ENCODE data around the gene KIF2C. TPM values are rescaled to one million over a fixed set of nuclear protein-coding genes. Genes with fewer than 3 reads are reported as not detected.
"Not testable (repeated sequence)": the region's sequence is repeated elsewhere in the genome, so short reads cannot be mapped to it uniquely, and the experiment has no call there.

Gene KIF2C
- 68.7 and 72.9 TPM in 2 replicates for total RNA-seq

DNA sequence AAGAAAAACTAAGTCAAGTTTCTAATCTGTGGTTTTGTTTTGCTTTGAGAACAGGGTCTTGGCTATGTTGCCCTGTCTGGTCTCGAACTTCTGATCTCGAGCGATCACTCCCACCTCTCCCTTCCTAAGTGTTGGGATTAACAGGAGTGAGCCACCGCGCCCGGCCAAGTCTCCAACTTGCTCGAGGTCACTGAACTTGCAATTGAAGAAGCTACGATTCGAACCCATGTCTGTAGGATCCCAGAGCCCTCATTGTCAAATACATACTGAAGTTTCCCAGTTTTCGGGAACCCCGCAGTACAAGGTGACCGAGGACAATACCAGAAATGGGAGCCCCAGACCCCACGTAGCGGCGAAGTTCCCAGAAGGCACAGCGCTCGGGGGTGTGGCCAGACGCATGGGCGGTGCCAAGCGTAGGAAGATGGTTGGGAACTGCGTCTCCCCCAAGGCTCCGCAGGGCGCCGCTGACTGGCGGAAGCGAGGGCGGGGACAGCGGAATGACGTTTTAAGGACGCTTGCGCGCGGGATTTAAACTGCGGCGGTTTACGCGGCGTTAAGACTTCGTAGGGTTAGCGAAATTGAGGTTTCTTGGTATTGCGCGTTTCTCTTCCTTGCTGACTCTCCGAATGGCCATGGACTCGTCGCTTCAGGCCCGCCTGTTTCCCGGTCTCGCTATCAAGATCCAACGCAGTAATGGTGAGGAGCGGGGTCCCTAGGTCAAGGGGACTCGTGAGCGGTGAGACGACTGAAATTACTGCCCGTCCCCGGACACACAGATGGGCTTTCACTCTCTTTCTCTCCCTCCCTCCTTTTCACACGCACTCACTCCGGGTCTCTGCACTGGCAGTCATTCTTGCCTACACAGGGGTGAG lies at the start of gene KIF2C:
Gene KIF2C (plus strand): TSS at position 531 of the 872 bp plus-strand sequence. CDS start 96 bp downstream, at position 627.
- intact Hi-C loops (cut with micrococcal nuclease) = loop anchor here (1.0 to 10.0 kb wide), 8 partner anchors 8 to 948 kb away; partner anchors contain the start of genes GPBP1L1, NASP, PLK3 and RNU5D-1

DNA sequence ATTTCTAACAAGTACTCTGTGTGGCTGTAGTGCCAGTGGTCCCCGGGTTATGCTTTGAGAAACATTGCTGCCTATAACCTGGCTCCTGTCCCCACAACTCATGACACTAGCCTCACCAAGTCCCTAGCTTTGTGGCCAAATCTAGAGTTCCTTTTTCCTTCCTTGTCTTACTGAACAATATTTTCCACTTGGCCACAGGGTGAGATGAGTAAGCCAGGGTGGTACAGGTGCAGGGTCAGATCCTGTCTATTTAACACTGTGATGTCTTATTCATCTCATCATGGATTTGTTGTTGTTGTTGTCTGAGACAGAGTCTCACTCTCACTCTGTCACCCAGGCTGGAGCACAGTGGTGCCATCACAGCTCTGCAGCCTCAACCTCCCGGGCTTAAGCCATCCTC lies 46.5 kb upstream of the KIF2C start:
- intact Hi-C loops (cut with micrococcal nuclease) = no loop called here
- Mint-ChIP-seq H3K27me3 (ENCODE audit: insufficient read depth) (no peaks in the 10 kb centered on the region), H3K4me3 (no peak overlapping the region), H3K4me1 (ENCODE audit: low read depth) (peaks cover 26% of the 10 kb centered on the region), H3K36me3 (ENCODE audit: low read depth) (peaks cover 2% of the 10 kb centered on the region), H3K27ac (no peak overlapping the region), H3K9me3 (no peaks in the 10 kb centered on the region)
- DNase-seq (ENCODE audit: low spot score) = no peak

More for the DNA sequence above, at the start of gene KIF2C:
- H3K36me3 Mint-ChIP-seq (ENCODE audit: low read depth) = peaks cover 18% of the 10 kb centered on the region
- DNase-seq (ENCODE audit: low spot score) = peak; percentile 95
- H3K9me3 Mint-ChIP-seq = no peaks in the 10 kb centered on the region
- no peaks in the 10 kb centered on the region for H3K27me3 Mint-ChIP-seq (ENCODE audit: insufficient read depth)
- H3K27ac Mint-ChIP-seq = peak within 1 kb of the TSS; percentile 90
- H3K4me1 Mint-ChIP-seq (ENCODE audit: low read depth) = peaks cover 37% of the 10 kb centered on the region
- H3K4me3 Mint-ChIP-seq = peak within 1 kb of the TSS; percentile 92

- no peak for DNase-seq (ENCODE audit: low spot score)
- Mint-ChIP-seq H3K9me3 (no peaks in the 10 kb centered on the region), H3K4me3 (no peak overlapping the region), H3K36me3 (ENCODE audit: low read depth) (peaks cover 2% of the 10 kb centered on the region), H3K27ac (peak overlapping the region; percentile 26), H3K27me3 (ENCODE audit: insufficient read depth) (no peaks in the 10 kb centered on the region), H3K4me1 (ENCODE audit: low read depth) (peaks cover 26% of the 10 kb centered on the region)
- intact Hi-C loops (cut with micrococcal nuclease) = no loop called here
These were observed 45.7 kb upstream of the KIF2C start for GRCh38 chr1:44693900-44694299.

GRCh38 chr1:44694863-44695478 lies 44.7 kb upstream of the KIF2C start:
- intact Hi-C loops (cut with micrococcal nuclease) = no loop called here
- no peak overlapping the region for H3K4me3 Mint-ChIP-seq
- peaks cover 2% of the 10 kb centered on the region for H3K36me3 Mint-ChIP-seq (ENCODE audit: low read depth)
- H3K4me1 Mint-ChIP-seq (ENCODE audit: low read depth) = peaks cover 26% of the 10 kb centered on the region
- H3K9me3 Mint-ChIP-seq = no peaks in the 10 kb centered on the region
- no peak overlapping the region for H3K27ac Mint-ChIP-seq
- H3K27me3 Mint-ChIP-seq (ENCODE audit: insufficient read depth) = no peaks in the 10 kb centered on the region
- DNase-seq (ENCODE audit: low spot score) = no peak

DNA sequence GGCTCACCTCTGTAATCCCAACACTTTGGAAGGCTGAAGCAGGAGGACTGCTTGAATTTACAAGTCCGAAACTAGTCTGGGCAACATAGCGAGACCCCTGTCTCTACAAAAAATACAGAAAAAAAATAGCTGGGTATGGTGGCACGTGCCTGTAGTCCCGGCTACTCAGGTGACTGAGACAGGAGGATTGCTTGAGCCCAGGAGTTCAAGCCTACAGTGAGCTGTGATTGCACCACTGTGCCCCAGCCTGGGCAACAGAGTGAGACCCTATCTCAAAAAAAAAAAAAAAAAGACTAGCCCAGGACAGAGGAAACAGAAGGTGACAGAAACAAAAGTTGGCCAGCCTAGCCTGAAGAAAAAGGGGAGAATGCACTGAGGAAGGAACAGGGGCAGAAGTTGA lies 44.0 kb upstream of the KIF2C start:
- H3K9me3 Mint-ChIP-seq = no peaks in the 10 kb centered on the region
- no peaks in the 10 kb centered on the region for H3K27me3 Mint-ChIP-seq (ENCODE audit: insufficient read depth)
- H3K4me3 Mint-ChIP-seq = no peak overlapping the region
- peaks cover 26% of the 10 kb centered on the region for H3K4me1 Mint-ChIP-seq (ENCODE audit: low read depth)
- intact Hi-C loops (cut with micrococcal nuclease) = no loop called here
- no peak for DNase-seq (ENCODE audit: low spot score)
- H3K36me3 Mint-ChIP-seq (ENCODE audit: low read depth) = peaks cover 2% of the 10 kb centered on the region
- no peak overlapping the region for H3K27ac Mint-ChIP-seq

GRCh38 chr1:44696101-44696500 lies 43.5 kb upstream of the KIF2C start:
- no peak overlapping the region for H3K27ac Mint-ChIP-seq
- DNase-seq (ENCODE audit: low spot score) = no peak
- intact Hi-C loops (cut with micrococcal nuclease) = no loop called here

DNA sequence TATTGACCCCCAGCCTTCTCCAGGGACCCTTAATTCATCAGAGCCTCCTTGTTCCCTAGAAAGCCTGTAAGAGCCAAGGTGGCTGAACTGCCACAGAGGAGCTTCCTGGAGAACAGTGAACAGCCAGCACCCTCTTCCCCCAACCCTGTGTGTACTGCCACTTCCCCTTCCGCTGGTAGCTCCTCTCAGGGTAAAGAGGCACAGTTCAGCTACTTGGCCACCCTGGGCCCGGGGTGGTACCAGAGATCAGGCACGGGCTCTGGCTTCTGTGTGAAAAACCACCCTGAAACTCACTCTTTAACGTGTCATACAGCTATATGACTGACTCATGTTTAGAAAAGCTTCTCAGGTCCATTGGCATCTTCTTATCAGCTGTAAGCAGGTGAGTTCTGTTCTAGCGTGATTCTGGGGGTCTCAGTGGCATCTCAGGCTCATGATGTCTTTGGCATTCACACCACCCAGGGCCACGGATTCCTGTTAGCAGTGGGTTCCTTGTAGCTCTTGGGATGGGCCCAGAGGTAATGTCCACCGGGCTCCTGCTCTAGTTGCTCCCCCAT lies 42.8 kb upstream of the KIF2C start:
- Mint-ChIP-seq H3K27ac (peak overlapping the region; percentile 83), H3K27me3 (ENCODE audit: insufficient read depth) (no peaks in the 10 kb centered on the region), H3K36me3 (ENCODE audit: low read depth) (no peaks in the 10 kb centered on the region), H3K9me3 (no peaks in the 10 kb centered on the region), H3K4me3 (no peak overlapping the region), H3K4me1 (ENCODE audit: low read depth) (peaks cover 26% of the 10 kb centered on the region)
- intact Hi-C loops (cut with micrococcal nuclease) = no loop called here
- DNase-seq (ENCODE audit: low spot score) = no peak

More at GRCh38 chr1:44696101-44696500, 43.5 kb upstream of the KIF2C start:
- no peaks in the 10 kb centered on the region for H3K27me3 Mint-ChIP-seq (ENCODE audit: insufficient read depth)
- peaks cover 2% of the 10 kb centered on the region for H3K36me3 Mint-ChIP-seq (ENCODE audit: low read depth)
- no peaks in the 10 kb centered on the region for H3K9me3 Mint-ChIP-seq
- H3K4me1 Mint-ChIP-seq (ENCODE audit: low read depth) = peaks cover 26% of the 10 kb centered on the region
- no peak overlapping the region for H3K4me3 Mint-ChIP-seq

DNA sequence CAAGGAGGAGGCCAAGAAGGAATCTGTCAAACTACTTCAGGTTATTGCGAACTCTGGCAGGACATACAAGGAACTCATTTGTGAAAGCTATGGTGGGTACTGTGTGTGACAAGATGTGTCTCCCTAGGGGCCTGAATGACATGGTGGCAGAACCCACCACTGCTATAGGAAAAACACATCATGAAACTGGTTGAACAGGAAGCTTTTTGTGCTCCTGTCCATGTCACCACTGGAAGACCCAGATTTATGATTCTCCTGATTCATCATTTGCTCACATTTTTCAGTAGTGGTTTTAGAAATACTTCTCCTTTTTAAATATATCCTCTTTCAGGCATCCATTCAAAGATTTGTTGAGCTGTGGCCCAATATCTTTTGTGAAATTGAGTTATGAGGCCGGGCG lies 41.5 kb upstream of the KIF2C start:
- intact Hi-C loops (cut with micrococcal nuclease) = no loop called here
- Mint-ChIP-seq H3K4me1 (ENCODE audit: low read depth) (peaks cover 18% of the 10 kb centered on the region), H3K4me3 (no peak overlapping the region), H3K9me3 (no peaks in the 10 kb centered on the region), H3K36me3 (ENCODE audit: low read depth) (no peaks in the 10 kb centered on the region), H3K27me3 (ENCODE audit: insufficient read depth) (no peaks in the 10 kb centered on the region), H3K27ac (no peak overlapping the region)
- DNase-seq (ENCODE audit: low spot score) = no peak

DNA sequence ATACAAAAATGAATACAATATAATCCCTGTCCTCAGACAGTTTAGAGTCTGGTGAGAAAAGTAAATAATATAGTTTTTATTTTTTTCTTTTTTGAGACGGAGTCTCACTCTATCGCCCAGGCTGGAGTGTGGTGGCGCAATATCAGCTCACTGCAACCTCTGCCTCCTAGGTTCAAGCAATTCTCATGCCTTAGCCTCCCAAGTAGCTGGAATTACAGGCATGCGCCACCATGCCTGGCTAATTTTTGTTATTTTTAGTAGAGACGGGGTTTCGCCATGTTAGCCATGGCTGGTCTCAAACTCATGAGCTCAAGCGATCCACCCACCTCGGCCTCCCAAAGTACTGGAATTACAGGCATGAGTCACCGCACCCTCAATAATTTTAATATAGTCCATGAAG lies 40.3 kb upstream of the KIF2C start:
- H3K4me3 Mint-ChIP-seq; H3K27me3 Mint-ChIP-seq (ENCODE audit: insufficient read depth); intact Hi-C loops (cut with micrococcal nuclease); H3K9me3 Mint-ChIP-seq; H3K36me3 Mint-ChIP-seq (ENCODE audit: low read depth); H3K27ac Mint-ChIP-seq; DNase-seq (ENCODE audit: low spot score): not testable (repeated sequence)
- H3K4me1 Mint-ChIP-seq (ENCODE audit: low read depth) = peaks cover 15% of the 10 kb centered on the region

DNA sequence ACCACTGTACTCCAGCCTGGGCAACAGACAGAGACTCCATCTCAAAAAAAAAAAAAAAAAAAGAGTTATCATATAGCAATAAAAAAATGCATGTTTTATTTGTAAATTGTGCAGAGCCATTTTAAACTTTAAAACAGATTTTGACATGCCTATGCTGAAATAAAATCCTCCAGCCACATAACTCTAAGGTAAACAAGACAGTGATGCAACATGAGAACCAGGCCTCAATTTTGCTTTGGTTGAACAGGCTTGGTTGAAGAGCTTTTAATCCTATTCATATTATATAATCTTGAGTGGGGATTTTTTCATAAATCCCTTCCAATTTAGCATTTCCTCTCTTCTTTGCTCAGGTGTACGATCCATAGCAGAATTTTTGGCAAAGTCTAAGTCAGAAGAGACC lies 39.1 kb upstream of the KIF2C start:
- intact Hi-C loops (cut with micrococcal nuclease) = no loop called here
- H3K27ac Mint-ChIP-seq = no peak overlapping the region
- H3K9me3 Mint-ChIP-seq = no peaks in the 10 kb centered on the region
- H3K36me3 Mint-ChIP-seq (ENCODE audit: low read depth) = no peaks in the 10 kb centered on the region
- H3K27me3 Mint-ChIP-seq (ENCODE audit: insufficient read depth) = no peaks in the 10 kb centered on the region
- H3K4me3 Mint-ChIP-seq = no peak overlapping the region
- no peak for DNase-seq (ENCODE audit: low spot score)
- peaks cover 15% of the 10 kb centered on the region for H3K4me1 Mint-ChIP-seq (ENCODE audit: low read depth)

GRCh38 chr1:44701141-44701573 lies 38.5 kb upstream of the KIF2C start:
- intact Hi-C loops (cut with micrococcal nuclease) = no loop called here
- no peaks in the 10 kb centered on the region for H3K9me3 Mint-ChIP-seq
- no peaks in the 10 kb centered on the region for H3K36me3 Mint-ChIP-seq (ENCODE audit: low read depth)
- no peak overlapping the region for H3K4me3 Mint-ChIP-seq
- no peak for DNase-seq (ENCODE audit: low spot score)
- H3K27me3 Mint-ChIP-seq (ENCODE audit: insufficient read depth) = no peaks in the 10 kb centered on the region
- H3K27ac Mint-ChIP-seq = no peak overlapping the region
- H3K4me1 Mint-ChIP-seq (ENCODE audit: low read depth) = peaks cover 15% of the 10 kb centered on the region

DNA sequence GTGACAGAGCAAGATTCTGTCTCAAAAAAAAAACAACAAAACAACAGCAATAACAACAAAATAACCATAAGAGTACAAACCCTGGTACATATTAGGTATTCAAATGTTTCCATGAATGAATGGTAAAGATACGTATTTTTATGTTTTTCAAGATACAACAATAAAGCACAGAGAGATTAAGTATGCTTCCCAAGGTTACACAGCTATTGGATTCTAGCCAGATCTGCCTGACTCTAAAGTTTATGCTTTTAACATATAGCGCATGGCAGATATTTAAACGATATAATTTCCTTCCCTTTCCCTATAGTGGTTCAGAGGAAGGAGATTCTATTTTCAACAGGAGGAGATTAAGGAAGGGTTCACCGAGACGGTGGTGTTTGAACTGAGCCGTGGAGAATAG lies 34.2 kb upstream of the KIF2C start:
- Mint-ChIP-seq H3K27me3 (ENCODE audit: insufficient read depth) (peaks cover 4% of the 10 kb centered on the region), H3K27ac (no peak overlapping the region), H3K4me1 (ENCODE audit: low read depth) (peaks cover 15% of the 10 kb centered on the region), H3K4me3 (no peak overlapping the region), H3K9me3 (no peaks in the 10 kb centered on the region), H3K36me3 (ENCODE audit: low read depth) (no peaks in the 10 kb centered on the region)
- no peak for DNase-seq (ENCODE audit: low spot score)
- intact Hi-C loops (cut with micrococcal nuclease) = no loop called here

DNA sequence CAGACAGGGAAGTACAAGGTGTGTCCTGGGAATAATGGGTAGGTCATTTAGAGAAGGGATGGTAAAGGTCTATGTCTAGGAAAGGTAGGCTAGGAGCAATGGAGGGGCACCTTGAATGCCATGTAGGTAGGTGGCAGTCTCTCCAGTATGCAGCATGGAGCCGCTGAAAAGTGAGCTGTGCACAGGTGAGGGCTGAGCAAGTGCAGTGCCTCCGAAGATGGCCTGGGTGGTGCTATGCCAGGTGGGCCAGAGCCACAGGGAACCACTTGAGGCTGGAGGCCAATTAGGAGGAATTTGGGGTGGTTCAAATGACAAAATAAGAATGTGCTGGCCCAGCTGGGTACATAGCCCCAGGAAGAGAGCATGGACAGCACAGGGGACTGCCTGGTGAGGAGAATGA lies 33.7 kb upstream of the KIF2C start:
- intact Hi-C loops (cut with micrococcal nuclease) = no loop called here
- no peaks in the 10 kb centered on the region for H3K36me3 Mint-ChIP-seq (ENCODE audit: low read depth)
- no peak for DNase-seq (ENCODE audit: low spot score)
- H3K4me1 Mint-ChIP-seq (ENCODE audit: low read depth) = peaks cover 15% of the 10 kb centered on the region
- H3K27ac Mint-ChIP-seq = no peak overlapping the region
- H3K9me3 Mint-ChIP-seq = no peaks in the 10 kb centered on the region
- peaks cover 4% of the 10 kb centered on the region for H3K27me3 Mint-ChIP-seq (ENCODE audit: insufficient read depth)
- H3K4me3 Mint-ChIP-seq = no peak overlapping the region
